ENCODE results near the gene BANF1.

The BANF1 gene

GRCh38 chr11:65978391-65979238 lies 23.7 kb upstream of the BANF1 start:
- Histone ChIP-seq H3K27me3 (no peaks in the 10 kb centered on the region), H4K20me1 (no peaks in the 10 kb centered on the region), H3K9me3 (no peaks in the 10 kb centered on the region), H3K27ac (no peak overlapping the region), H3K9ac (no peak overlapping the region), H3K4me3 (no peak overlapping the region), H3K4me1 (peaks cover 7% of the 10 kb centered on the region; the same call in 1 of the 2 replicates), H3K36me3 (peaks cover 73% of the 10 kb centered on the region), H3K4me2 (no peak overlapping the region)
- no peak for TF ChIP-seq Cebpa-rat (IDR thresholded peaks at IDR 0.05)

GRCh38 chr11:65979261-65979759 lies 23.0 kb upstream of the BANF1 start:
- Histone ChIP-seq H3K9me3 (no peaks in the 10 kb centered on the region), H3K27me3 (no peaks in the 10 kb centered on the region), H3K4me1 (peaks cover 7% of the 10 kb centered on the region; the same call in 1 of the 2 replicates), H3K27ac (no peak overlapping the region), H4K20me1 (no peaks in the 10 kb centered on the region), H3K9ac (no peak overlapping the region), H3K36me3 (peaks cover 69% of the 10 kb centered on the region), H3K4me3 (no peak overlapping the region), H3K4me2 (no peak overlapping the region)
- TF ChIP-seq Cebpa-rat (IDR thresholded peaks at IDR 0.05), result no peak

- H3K4me1 ChIP-seq, result peaks cover 7% of the 10 kb centered on the region; the same call in 1 of the 2 replicates
- no peak overlapping the region for H3K27ac ChIP-seq
- no peaks in the 10 kb centered on the region for H3K27me3 ChIP-seq
- TF ChIP-seq Cebpa-rat (IDR thresholded peaks at IDR 0.05), result no peak
- H3K36me3 ChIP-seq, result peaks cover 49% of the 10 kb centered on the region
- no peak overlapping the region for H3K4me2 ChIP-seq
- H4K20me1 ChIP-seq, result no peaks in the 10 kb centered on the region
- no peak overlapping the region for H3K4me3 ChIP-seq
- no peaks in the 10 kb centered on the region for H3K9me3 ChIP-seq
- H3K9ac ChIP-seq, result no peak overlapping the region
Observed at GRCh38 chr11:65981101-65981740, 21.1 kb upstream of the BANF1 start.

GRCh38 chr11:65981972-65982823 lies 20.1 kb upstream of the BANF1 start:
- Histone ChIP-seq H3K27me3 (no peaks in the 10 kb centered on the region), H3K9me3 (no peaks in the 10 kb centered on the region), H3K4me3 (no peak overlapping the region), H3K4me1 (peaks cover 7% of the 10 kb centered on the region; the same call in 1 of the 2 replicates), H3K4me2 (no peak overlapping the region), H3K9ac (no peak overlapping the region), H4K20me1 (no peaks in the 10 kb centered on the region), H3K36me3 (peaks cover 40% of the 10 kb centered on the region), H3K27ac (no peak overlapping the region)
- TF ChIP-seq Cebpa-rat (IDR thresholded peaks at IDR 0.05), result no peak

GRCh38 chr11:65982824-65983588 lies 19.3 kb upstream of the BANF1 start:
- H3K27me3 ChIP-seq, result no peaks in the 10 kb centered on the region
- peaks cover 7% of the 10 kb centered on the region for H3K4me1 ChIP-seq
- H3K4me3 ChIP-seq, result no peak overlapping the region
- no peaks in the 10 kb centered on the region for H3K9me3 ChIP-seq
- TF ChIP-seq Cebpa-rat (IDR thresholded peaks at IDR 0.05), result no peak
- 0 out of 2 replicates have a peak overlapping the region, but pooled peaks have one; percentile 29 for H3K9ac ChIP-seq
- no peak overlapping the region for H3K27ac ChIP-seq
- peaks cover 32% of the 10 kb centered on the region for H3K36me3 ChIP-seq
- H4K20me1 ChIP-seq, result no peaks in the 10 kb centered on the region
- no peak overlapping the region for H3K4me2 ChIP-seq

GRCh38 chr11:65983589-65983987 lies 18.7 kb upstream of the BANF1 start:
- no peak overlapping the region for H3K9ac ChIP-seq
- TF ChIP-seq Cebpa-rat (IDR thresholded peaks at IDR 0.05), result no peak
- no peak overlapping the region for H3K4me3 ChIP-seq
- H3K4me1 ChIP-seq, result peaks cover 13% of the 10 kb centered on the region
- H3K4me2 ChIP-seq, result no peak overlapping the region
- no peaks in the 10 kb centered on the region for H3K9me3 ChIP-seq
- H3K27me3 ChIP-seq, result no peaks in the 10 kb centered on the region
- H3K27ac ChIP-seq, result no peak overlapping the region
- H3K36me3 ChIP-seq, result peaks cover 26% of the 10 kb centered on the region
- H4K20me1 ChIP-seq, result no peaks in the 10 kb centered on the region

- H4K20me1 ChIP-seq, result no peaks in the 10 kb centered on the region
- no peak overlapping the region for H3K4me3 ChIP-seq
- TF ChIP-seq Cebpa-rat (IDR thresholded peaks at IDR 0.05), result no peak
- peaks cover 15% of the 10 kb centered on the region for H3K4me1 ChIP-seq
- H3K27me3 ChIP-seq, result no peaks in the 10 kb centered on the region
- no peak overlapping the region for H3K4me2 ChIP-seq
- H3K36me3 ChIP-seq, result peaks cover 22% of the 10 kb centered on the region
- H3K27ac ChIP-seq, result peak overlapping the region; percentile 22; the same call in 1 of the 2 replicates
- H3K9me3 ChIP-seq, result no peaks in the 10 kb centered on the region
- H3K9ac ChIP-seq, result 0 out of 2 replicates have a peak overlapping the region, but pooled peaks have one; percentile 15
Observed at GRCh38 chr11:65987336-65987735, 15.0 kb upstream of the BANF1 start.

GRCh38 chr11:65988791-65989592 lies 13.3 kb upstream of the BANF1 start:
- H4K20me1 ChIP-seq, result no peaks in the 10 kb centered on the region
- H3K9me3 ChIP-seq, result no peaks in the 10 kb centered on the region
- H3K4me3 ChIP-seq, result no peak overlapping the region
- H3K4me2 ChIP-seq, result peak overlapping the region; percentile 34
- H3K36me3 ChIP-seq, result peaks cover 15% of the 10 kb centered on the region; the same call in 1 of the 2 replicates
- H3K4me1 ChIP-seq, result peaks cover 20% of the 10 kb centered on the region
- no peaks in the 10 kb centered on the region for H3K27me3 ChIP-seq
- H3K9ac ChIP-seq, result no peak overlapping the region
- no peak for TF ChIP-seq Cebpa-rat (IDR thresholded peaks at IDR 0.05)
- H3K27ac ChIP-seq, result no peak overlapping the region
